MCF 10A (cell line): ENCODE measurements around the gene LRBA. TPM values are rescaled to one million over a fixed set of nuclear protein-coding genes. Genes with fewer than 3 reads are reported as not detected.

Experiments used
- BruUV-seq: library from RNA; stranded (reverse); fragments of 400-500 nt; replicated peaks from 2 replicates; lab custom pipeline; 2021; lab: Mats Ljungman, UMichigan
- CTCF ChIA-PET: fragments of 300-600 bp; sonication (Branson Sonifier 250); formaldehyde crosslinking; extraction: SDS; loops from one replicate; lab custom pipeline; 2021; ENCODE audit warnings: antibody characterized with exemption, inconsistent platforms; lab: Yijun Ruan, JAX
- POLR2A ChIA-PET: fragments of 300-600, 350-650 bp; sonication (Branson Sonifier 250); formaldehyde crosslinking; extraction: SDS; loops from one replicate; lab custom pipeline; 2020; ENCODE audit warnings: antibody characterized with exemption, inconsistent platforms; lab: Yijun Ruan, JAX
- DNase-seq: peaks from one replicate; pipeline ENCODE4 v3.0.0-alpha.2; 2018; ENCODE audit not compliant: unreplicated experiment
- H3K27ac Mint-ChIP-seq: one replicate; pipeline ENCODE4 v1.8.0; 2022; ENCODE audit warnings: mild to moderate bottlenecking, low read depth, mixed read lengths; ENCODE audit not compliant: unreplicated experiment
- H3K27me3 Mint-ChIP-seq: one replicate; pipeline ENCODE4 v1.8.0; 2022; ENCODE audit warnings: mixed read lengths; ENCODE audit not compliant: insufficient read depth, unreplicated experiment
- H3K36me3 Mint-ChIP-seq: one replicate; pipeline ENCODE4 v1.8.0; 2022; ENCODE audit warnings: mild to moderate bottlenecking, moderate library complexity, mixed read lengths; ENCODE audit not compliant: insufficient read depth, unreplicated experiment
- H3K4me1 Mint-ChIP-seq: one replicate; pipeline ENCODE4 v1.8.0; 2022; ENCODE audit warnings: mixed read lengths; ENCODE audit not compliant: insufficient read depth, unreplicated experiment
- H3K4me3 Mint-ChIP-seq: one replicate; pipeline ENCODE4 v1.8.0; 2022; ENCODE audit warnings: mild to moderate bottlenecking, moderate library complexity, mixed read lengths; ENCODE audit not compliant: unreplicated experiment
- H3K9me3 Mint-ChIP-seq: one replicate; pipeline ENCODE4 v1.8.0; 2022; ENCODE audit warnings: mixed read lengths; ENCODE audit not compliant: unreplicated experiment
- intact Hi-C: fragments of 100-400 bp; cut with micrococcal nuclease; formaldehyde crosslinking; loops from 2 replicates; pipeline ENCODE4 v1.14.1; 2022
- total RNA-seq: library from RNA; stranded (reverse); gene quantifications from 2 replicates; pipeline ENCODE4 v1.2.3, GENCODE V29; 2022
- TF ChIP-seq, protein P1 (sequence below): fragments of 200-600 bp; IDR thresholded peaks from one replicate; pipeline ENCODE4 v1.8.0; 2022; ENCODE audit warnings: antibody characterized with exemption, mild to moderate bottlenecking; ENCODE audit not compliant: unreplicated experiment

Gene LRBA
- total RNA-seq, 1 experiment from 2014 or later = 64.5 TPM

- Mint-ChIP-seq H3K27me3 (no peaks in the 10 kb centered on the region), H3K9me3 (no peaks in the 10 kb centered on the region), H3K4me1 (no peaks in the 10 kb centered on the region), H3K27ac (no peak overlapping the region), H3K36me3 (peaks cover 23% of the 10 kb centered on the region), H3K4me3 (no peak overlapping the region)
- ChIA-PET CTCF (no interaction called here), POLR2A (interaction anchor here (0.7 kb wide), 1 partner anchor 94 kb away, joined by 3 read pairs; no protein-coding TSS in a partner anchor)
- DNase-seq = no peak
- intact Hi-C loops = no loop called here
- BruUV-seq = no TSS peak
- TF ChIP-seq, protein P1, sequence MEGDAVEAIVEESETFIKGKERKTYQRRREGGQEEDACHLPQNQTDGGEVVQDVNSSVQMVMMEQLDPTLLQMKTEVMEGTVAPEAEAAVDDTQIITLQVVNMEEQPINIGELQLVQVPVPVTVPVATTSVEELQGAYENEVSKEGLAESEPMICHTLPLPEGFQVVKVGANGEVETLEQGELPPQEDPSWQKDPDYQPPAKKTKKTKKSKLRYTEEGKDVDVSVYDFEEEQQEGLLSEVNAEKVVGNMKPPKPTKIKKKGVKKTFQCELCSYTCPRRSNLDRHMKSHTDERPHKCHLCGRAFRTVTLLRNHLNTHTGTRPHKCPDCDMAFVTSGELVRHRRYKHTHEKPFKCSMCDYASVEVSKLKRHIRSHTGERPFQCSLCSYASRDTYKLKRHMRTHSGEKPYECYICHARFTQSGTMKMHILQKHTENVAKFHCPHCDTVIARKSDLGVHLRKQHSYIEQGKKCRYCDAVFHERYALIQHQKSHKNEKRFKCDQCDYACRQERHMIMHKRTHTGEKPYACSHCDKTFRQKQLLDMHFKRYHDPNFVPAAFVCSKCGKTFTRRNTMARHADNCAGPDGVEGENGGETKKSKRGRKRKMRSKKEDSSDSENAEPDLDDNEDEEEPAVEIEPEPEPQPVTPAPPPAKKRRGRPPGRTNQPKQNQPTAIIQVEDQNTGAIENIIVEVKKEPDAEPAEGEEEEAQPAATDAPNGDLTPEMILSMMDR = no peak
Measured at GRCh38 chr4:150418757-150419410, 596.2 kb downstream of the LRBA start.

GRCh38 chr4:150415213-150415612, 599.9 kb downstream of the LRBA start:
- ChIA-PET POLR2A (no interaction called here), CTCF (interaction anchor here (0.6 to 1.1 kb wide), 2 partner anchors 92 to 364 kb away, joined by 3 to 4 read pairs; no protein-coding TSS in a partner anchor)
- Mint-ChIP-seq H3K4me3 (no peak overlapping the region), H3K4me1 (no peaks in the 10 kb centered on the region), H3K36me3 (peaks cover 10% of the 10 kb centered on the region), H3K27me3 (no peaks in the 10 kb centered on the region), H3K27ac (no peak overlapping the region), H3K9me3 (no peaks in the 10 kb centered on the region)
- intact Hi-C loops = no loop called here
- no TSS peak for BruUV-seq
- no peak for DNase-seq
- TF ChIP-seq, protein P1 = no peak

DNA sequence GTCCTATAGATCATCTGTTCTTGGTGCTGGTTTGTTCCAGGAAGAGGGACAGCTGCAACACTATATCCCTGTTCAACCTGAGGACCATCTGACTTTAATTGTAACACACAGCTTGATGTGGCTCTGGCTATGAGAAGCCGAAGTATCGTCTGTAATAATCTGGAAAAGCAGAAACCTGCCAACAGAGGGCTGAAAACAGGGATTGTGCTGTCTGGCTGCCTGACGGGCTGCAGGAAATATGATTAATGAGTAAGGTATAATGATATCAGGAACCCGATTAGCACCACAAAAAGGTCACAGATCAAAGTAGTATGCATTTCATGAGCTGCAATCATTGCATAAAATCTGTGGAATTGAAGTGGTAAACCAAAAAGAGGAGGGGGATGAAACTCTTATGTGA, 603.6 kb downstream of the LRBA start:
- H3K4me1 Mint-ChIP-seq = no peaks in the 10 kb centered on the region
- no peak overlapping the region for H3K27ac Mint-ChIP-seq
- CTCF ChIA-PET = no interaction called here
- BruUV-seq = no TSS peak
- intact Hi-C loops = no loop called here
- POLR2A ChIA-PET = interaction anchor here (0.7 kb wide), 1 partner anchor 713 kb away, joined by 3 read pairs; no protein-coding TSS in a partner anchor
- TF ChIP-seq, protein P1 = no peak
- no peaks in the 10 kb centered on the region for H3K27me3 Mint-ChIP-seq
- DNase-seq = no peak
- H3K4me3 Mint-ChIP-seq = no peak overlapping the region
- peaks cover 10% of the 10 kb centered on the region for H3K36me3 Mint-ChIP-seq
- H3K9me3 Mint-ChIP-seq = no peaks in the 10 kb centered on the region

- CTCF ChIA-PET = no interaction called here
- no peaks in the 10 kb centered on the region for H3K4me1 Mint-ChIP-seq
- intact Hi-C loops = no loop called here
- DNase-seq = peak; percentile 8
- no peak overlapping the region for H3K4me3 Mint-ChIP-seq
- BruUV-seq = no TSS peak
- TF ChIP-seq, protein P1 = no peak
- no peak overlapping the region for H3K27ac Mint-ChIP-seq
- no peaks in the 10 kb centered on the region for H3K9me3 Mint-ChIP-seq
- H3K27me3 Mint-ChIP-seq = no peaks in the 10 kb centered on the region
- peaks cover 9% of the 10 kb centered on the region for H3K36me3 Mint-ChIP-seq
- POLR2A ChIA-PET = no interaction called here
Measured at GRCh38 chr4:150402871-150403272, 612.2 kb downstream of the LRBA start.
